IPS-NIHi7 (cell line): ENCODE results near the gene ZP1.

Experiments used
- DNase-seq: peaks from one replicate; pipeline ENCODE4 v3.0.0; 2012; ENCODE audit warnings: mixed read lengths; ENCODE audit errors: extremely low spot score

The ZP1 gene

DNA sequence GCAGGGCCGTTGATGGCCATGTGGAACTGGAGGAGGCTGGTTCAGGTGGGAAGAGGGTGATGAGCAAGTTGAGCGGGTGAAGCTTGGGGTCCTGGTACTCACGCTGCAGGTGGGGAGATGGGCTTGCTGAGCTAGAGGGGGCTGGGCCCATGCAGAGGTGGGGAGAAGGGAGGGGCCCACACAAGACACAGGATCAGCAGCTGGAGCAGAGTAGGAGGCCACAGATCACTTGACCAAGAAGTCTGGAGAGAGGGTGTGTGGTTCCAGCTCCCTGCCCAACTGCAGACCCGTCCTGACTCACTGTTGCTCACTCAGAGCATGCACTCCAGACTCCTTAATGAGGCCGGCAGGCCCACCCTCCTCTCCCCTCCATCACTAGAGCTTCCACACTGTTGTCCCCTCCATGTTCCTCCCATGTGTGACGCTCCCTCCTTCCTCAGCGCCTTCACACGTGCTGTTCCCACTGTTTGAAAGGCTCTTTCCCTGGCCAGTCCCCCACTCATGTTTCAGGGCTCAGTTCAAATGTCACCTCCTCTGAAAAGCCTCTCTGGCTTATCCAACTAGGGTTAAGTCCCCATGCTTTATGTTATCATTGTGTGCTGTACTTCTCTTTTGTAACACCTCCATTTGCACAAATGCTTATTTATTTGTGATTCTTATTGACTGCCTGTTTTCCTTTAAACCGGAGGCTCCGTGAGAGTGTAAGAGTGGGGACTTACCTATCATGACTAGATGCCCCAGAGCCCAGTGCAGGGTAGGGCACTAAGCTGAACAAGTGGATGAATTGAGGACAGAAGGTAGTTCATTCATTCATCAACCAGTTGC is 23.1 kb upstream of the ZP1 start:
- no peak for DNase-seq

DNA sequence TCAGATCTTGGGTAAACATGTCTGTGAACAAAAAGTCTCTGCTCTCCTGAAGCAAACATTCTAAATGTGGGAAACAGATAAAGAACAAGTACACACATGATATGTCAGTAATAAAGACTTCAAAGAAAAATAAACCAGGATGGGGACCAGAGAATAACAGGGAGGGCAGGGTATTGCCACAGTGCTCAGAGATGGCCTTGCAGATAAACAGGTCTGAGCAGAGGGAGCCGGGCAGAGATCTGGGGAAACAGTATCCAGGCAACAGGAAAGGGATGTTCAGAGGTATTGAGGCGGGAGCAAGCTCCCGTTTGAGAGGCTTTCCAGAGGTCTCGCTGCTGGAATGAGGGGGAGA is 22.5 kb upstream of the ZP1 start:
- no peak for DNase-seq

GRCh38 chr11:60845338-60845737 is 22.0 kb upstream of the ZP1 start:
- DNase-seq, result no peak

GRCh38 chr11:60847281-60847680 is 20.1 kb upstream of the ZP1 start:
- no peak for DNase-seq

GRCh38 chr11:60847896-60848295 is 19.4 kb upstream of the ZP1 start:
- no peak for DNase-seq

GRCh38 chr11:60848714-60849151 is 18.6 kb upstream of the ZP1 start:
- no peak for DNase-seq

DNA sequence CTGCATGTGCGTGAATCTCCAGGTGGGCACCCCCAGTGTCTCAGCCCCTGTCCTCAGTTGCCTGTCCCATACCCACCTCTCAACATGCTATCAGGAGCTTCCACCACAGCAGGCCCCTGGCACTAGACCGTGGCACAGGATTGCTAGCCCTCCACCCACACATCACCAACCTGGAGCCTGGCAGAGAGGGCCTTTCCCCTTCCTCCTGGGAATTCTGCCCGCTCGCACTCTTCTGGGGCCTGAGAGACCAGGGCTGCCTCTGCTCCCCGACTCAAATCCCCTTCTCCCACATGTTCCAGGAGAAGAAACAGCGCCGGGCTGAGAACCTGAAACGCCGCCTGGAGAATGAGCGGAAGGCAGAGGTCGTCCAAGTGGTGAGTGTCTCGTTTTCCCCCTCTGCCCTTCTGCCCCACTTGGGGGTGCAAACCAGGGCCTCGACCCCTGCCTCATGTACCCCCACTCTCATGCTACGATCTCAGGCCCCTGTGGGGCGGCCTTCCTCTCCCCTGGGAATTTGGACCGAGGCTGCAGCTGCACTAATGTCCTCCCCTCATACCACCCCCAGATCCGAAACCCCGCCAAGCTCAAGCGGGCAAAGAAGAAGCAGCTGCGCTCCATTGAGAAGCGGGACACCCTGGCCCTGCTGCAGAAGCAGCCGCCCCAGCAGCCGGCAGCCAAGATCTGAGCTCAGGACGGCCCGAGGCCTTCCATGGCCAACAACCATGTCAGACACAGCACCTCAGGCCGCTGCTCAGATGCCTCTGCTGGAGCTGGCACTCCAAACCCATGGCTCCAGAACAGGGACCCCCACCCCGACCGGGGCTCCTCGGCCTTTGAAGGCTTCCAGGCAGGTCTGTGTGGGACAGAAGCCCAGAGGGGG is 17.5 kb upstream of the ZP1 start:
- DNase-seq, result no peak

DNA sequence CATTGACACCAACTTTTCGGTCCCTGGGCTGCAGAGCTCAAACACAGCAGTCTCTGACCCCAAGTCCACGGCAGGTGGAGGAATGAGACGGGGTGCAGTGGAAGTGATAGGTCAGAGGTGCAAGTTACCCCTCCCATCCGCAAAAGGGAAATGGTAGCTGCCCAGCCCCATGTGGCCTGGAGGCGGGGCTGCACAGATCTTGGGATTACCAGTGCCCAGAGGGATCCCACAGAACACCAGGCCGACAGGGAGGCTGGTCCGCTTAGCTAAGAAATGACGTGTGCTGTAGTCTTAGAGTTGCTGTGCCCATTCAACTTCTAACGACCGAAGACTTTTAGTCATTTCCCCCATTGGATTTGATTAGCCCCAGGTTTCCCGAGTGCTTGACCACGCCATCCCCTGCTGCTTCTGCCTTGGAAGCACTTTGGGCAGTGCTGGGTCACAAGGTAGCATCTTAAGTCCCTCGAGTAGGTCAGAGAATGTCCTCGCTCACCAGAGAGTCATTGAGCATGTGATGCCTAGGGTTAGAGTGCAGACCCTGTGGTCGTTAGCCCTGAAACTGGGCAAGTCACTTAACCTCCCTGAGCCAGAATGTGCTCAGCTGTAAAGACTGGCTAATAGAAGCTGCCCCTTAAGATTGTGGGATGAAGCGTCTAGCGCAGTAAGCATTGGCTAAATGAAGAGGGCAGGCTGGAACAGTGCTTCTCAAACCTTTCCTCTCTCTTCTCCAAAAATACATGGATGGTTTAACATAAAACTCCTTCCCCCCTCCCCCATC is 15.8 kb upstream of the ZP1 start:
- DNase-seq, result no peak

GRCh38 chr11:60852117-60852981 is 15.0 kb upstream of the ZP1 start:
- DNase-seq, result peak; percentile 67

GRCh38 chr11:60852982-60853950 is 14.1 kb upstream of the ZP1 start:
- DNase-seq, result no peak

- DNase-seq, result no peak
Measured at GRCh38 chr11:60854140-60854846, 13.0 kb upstream of the ZP1 start.

GRCh38 chr11:60854847-60855725 is 12.3 kb upstream of the ZP1 start:
- no peak for DNase-seq

- no peak for DNase-seq
Measured at GRCh38 chr11:60855726-60856633, 11.4 kb upstream of the ZP1 start, which contains the start of gene PTGDR2. Gene PTGDR2 (minus strand): TSS chr11:60855950. CDS start chr11:60853722, 2,228 bp downstream.

DNA sequence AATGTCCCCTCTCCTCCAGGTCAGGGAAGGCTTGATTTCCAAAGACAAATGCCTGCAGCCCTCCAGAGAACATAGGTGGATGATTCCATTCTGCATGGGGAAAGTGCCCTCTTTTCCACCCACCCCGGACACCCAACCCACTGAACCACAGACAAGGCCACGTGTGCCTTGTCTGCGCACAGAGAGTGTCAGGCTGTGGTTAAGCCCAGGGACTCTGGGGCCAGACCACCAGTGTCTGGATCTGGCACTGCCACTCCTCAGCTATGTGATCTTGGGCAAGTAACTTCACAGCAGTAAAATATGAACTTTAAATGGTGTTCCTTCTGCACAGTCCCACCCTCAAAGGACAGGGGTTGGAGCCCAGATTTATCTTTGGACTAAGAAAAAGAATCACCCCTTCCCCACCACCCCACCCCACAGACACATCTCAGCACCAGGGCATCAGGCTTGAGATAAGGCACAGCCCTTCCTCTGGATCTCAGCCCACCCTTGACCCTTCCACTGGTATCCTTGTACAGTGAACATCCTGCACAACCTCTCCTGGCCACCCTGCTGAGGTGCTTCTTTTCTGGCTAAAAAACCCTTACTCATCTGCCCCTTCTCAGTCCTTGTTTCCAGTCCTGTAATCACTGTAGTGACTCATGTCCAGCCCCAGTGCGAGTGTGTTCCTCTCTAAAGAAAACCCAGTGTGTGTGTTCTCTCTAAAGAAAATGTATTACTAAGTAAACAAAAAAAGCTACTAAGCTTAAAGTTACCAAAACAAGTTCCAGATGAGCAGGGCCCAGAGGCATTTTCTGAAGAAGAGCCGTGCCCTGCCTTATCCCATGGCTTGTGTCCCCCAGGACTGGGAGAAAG is 9.7 kb upstream of the ZP1 start:
- DNase-seq, result no peak

- no peak for DNase-seq
Measured at GRCh38 chr11:60858236-60858635, 9.1 kb upstream of the ZP1 start.
